ENCODE results near the gene MANBA.

DNA sequence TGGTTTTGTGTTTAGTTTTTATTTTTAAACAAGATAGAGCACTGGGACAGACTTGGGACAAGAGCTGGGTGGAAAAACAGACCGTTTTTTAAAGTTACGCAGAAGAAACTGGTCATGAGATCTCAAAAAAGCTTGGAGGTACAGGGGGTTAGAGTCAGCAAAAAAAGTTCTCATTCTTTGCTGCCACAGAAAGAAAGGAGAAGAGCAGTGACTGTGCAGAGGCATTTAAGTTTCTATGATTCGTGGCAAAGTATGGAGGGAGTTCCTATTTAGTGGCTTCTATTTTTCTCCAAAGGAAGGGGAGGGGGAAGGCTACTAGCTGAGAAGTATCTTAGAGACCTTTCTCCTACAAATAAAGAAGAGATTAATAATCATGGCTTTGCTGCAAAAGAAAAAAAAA lies 68.3 kb downstream of the MANBA start:
- TF ChIP-seq, protein P1, sequence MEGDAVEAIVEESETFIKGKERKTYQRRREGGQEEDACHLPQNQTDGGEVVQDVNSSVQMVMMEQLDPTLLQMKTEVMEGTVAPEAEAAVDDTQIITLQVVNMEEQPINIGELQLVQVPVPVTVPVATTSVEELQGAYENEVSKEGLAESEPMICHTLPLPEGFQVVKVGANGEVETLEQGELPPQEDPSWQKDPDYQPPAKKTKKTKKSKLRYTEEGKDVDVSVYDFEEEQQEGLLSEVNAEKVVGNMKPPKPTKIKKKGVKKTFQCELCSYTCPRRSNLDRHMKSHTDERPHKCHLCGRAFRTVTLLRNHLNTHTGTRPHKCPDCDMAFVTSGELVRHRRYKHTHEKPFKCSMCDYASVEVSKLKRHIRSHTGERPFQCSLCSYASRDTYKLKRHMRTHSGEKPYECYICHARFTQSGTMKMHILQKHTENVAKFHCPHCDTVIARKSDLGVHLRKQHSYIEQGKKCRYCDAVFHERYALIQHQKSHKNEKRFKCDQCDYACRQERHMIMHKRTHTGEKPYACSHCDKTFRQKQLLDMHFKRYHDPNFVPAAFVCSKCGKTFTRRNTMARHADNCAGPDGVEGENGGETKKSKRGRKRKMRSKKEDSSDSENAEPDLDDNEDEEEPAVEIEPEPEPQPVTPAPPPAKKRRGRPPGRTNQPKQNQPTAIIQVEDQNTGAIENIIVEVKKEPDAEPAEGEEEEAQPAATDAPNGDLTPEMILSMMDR (conservative IDR thresholded peaks at IDR 0.05 in 1 of 2, IDR thresholded peaks at IDR 0.05 in 1 of 2; ENCODE audit: extremely low read depth in 1 of 2, insufficient read depth in 1 of 2, low read depth in 1 of 2, low read length in 2 of 2) = no peak
- TF ChIP-seq EZH2 (IDR thresholded peaks at IDR 0.05; ENCODE audit: borderline replicate concordance, low read length) = no peak

Data from mammary epithelial cell (primary cell).